GM12878 (cell line): ENCODE results near the gene KDM8. TPM values are rescaled to one million over a fixed set of nuclear protein-coding genes. Genes with fewer than 3 reads are reported as not detected.

Source experiments
- ATAC-seq: fragments of 200-7000 bp; cut with Tn5 transposase; 3 replicates; pipeline ENCODE4 v1.9.1; 2020; ENCODE audit warnings: mild to moderate bottlenecking, moderate library complexity
- BruUV-seq: library from RNA; stranded (reverse); fragments of 400-500 nt; replicated peaks from 2 replicates; lab custom pipeline; 2021; lab: Mats Ljungman, UMichigan
- CTCF ChIA-PET: fragments of 300-600 bp; sonication (Branson Sonifier 250); formaldehyde crosslinking; extraction: SDS; loops from one replicate; lab custom pipeline; 2021; ENCODE audit warnings: inconsistent platforms; lab: Yijun Ruan, JAX
- POLR2A ChIA-PET: fragments of 350-600 bp; formaldehyde crosslinking; extraction: SDS; loops from one replicate; lab custom pipeline; 2021; ENCODE audit warnings: inconsistent platforms; lab: Charles Lee
- RAD21 ChIA-PET: fragments of 300-600 bp; sonication (Branson Sonifier 250); formaldehyde crosslinking; loops from one replicate; lab custom pipeline; 2023; ENCODE audit warnings: antibody characterized with exemption; ENCODE audit not compliant: unreplicated experiment; lab: Charles Lee
- SMC1A ChIA-PET: fragments of 300-600 bp; sonication (Branson Sonifier 250); formaldehyde crosslinking; loops from one replicate; lab custom pipeline; 2023; ENCODE audit not compliant: unreplicated experiment, uncharacterized antibody; lab: Charles Lee
- DNase-seq: peaks from one replicate; pipeline ENCODE4 v3.0.0-alpha.2; 2011; ENCODE audit warnings: low read depth, low spot score
- FAIRE-seq: peaks from 3 replicates; lab custom pipeline; 2011; peaks lifted over from hg19 to GRCh38; lab: Jason Lieb, UNC
- H2AFZ ChIP-seq: 2 replicates; pipeline ENCODE4 v1.6.0; 2011; ENCODE audit warnings: low read depth, low read length, control low read depth; ENCODE audit not compliant: control insufficient read depth
- H3K27ac ChIP-seq: 2 replicates; pipeline ENCODE4 v1.5.1; 2011; ENCODE audit warnings: control low read depth; ENCODE audit not compliant: control insufficient read depth, insufficient read depth
- H3K27me3 ChIP-seq, 2 experiments: replicated peaks in 1 of 2; 2 replicates each; pipeline versions ENCODE4 v1.6.0 to v1.6.1; 2011; ENCODE audit warnings: low read length in 1 of 2; ENCODE audit not compliant: control insufficient read depth in 2 of 2, insufficient read depth in 2 of 2
- H3K36me3 ChIP-seq, 2 experiments: 2 replicates each; pipeline ENCODE4 v1.5.1; 2011; ENCODE audit warnings: low read length in 1 of 2; ENCODE audit not compliant: control insufficient read depth in 2 of 2, insufficient read depth in 2 of 2
- H3K4me1 ChIP-seq: 2 replicates; pipeline ENCODE4 v1.6.1; 2011; ENCODE audit warnings: mild to moderate bottlenecking, low read length, moderate library complexity, mixed read lengths; ENCODE audit not compliant: control insufficient read depth, insufficient read depth
- H3K4me2 ChIP-seq: 2 replicates; pipeline ENCODE4 v1.6.0; 2011; ENCODE audit warnings: control low read depth; ENCODE audit not compliant: control insufficient read depth, insufficient read depth
- H3K4me3 ChIP-seq: fragments of 200-600 bp; sonication (generic); 2 replicates; pipeline ENCODE4 v1.5.1; 2016
- H3K79me2 ChIP-seq: 2 replicates; pipeline ENCODE4 v1.6.0; 2011; ENCODE audit warnings: low read length; ENCODE audit not compliant: control insufficient read depth, insufficient read depth
- H3K9ac ChIP-seq: 2 replicates; pipeline ENCODE4 v1.8.0; 2011; ENCODE audit warnings: low read length, control low read depth, mixed read lengths; ENCODE audit not compliant: control insufficient read depth, insufficient read depth
- H3K9me3 ChIP-seq: replicated peaks from 3 replicates; pipeline ENCODE4 v1.5.1; 2011; ENCODE audit warnings: mild to moderate bottlenecking, low read length; ENCODE audit not compliant: control insufficient read depth, insufficient read depth
- H4K20me1 ChIP-seq: 2 replicates; pipeline ENCODE4 v1.6.0; 2011; ENCODE audit not compliant: control insufficient read depth, insufficient read depth
- CBX5 ChIP-seq: sonication (generic); IDR thresholded peaks from 2 replicates; pipeline ENCODE4 v1.6.1; 2016; ENCODE audit warnings: low read depth, moderate library complexity, mild to moderate bottlenecking, inconsistent platforms
- DPF2 ChIP-seq: fragments of 450-650 bp; IDR thresholded peaks from 2 replicates; pipeline ENCODE4 v1.6.1; 2017; ENCODE audit warnings: mild to moderate bottlenecking
- EED ChIP-seq: sonication (generic); IDR thresholded peaks from 2 replicates; pipeline ENCODE4 v1.6.1; 2016; ENCODE audit warnings: antibody characterized with exemption, low read depth
- GATAD2B ChIP-seq: fragments of 450-650 bp; conservative IDR thresholded peaks from 2 replicates; pipeline ENCODE4 v1.6.1; 2017; ENCODE audit warnings: low read depth, mild to moderate bottlenecking, moderate library complexity
- MTA2 ChIP-seq: fragments of 450-650 bp; IDR thresholded peaks from 2 replicates; pipeline ENCODE4 v1.6.1; 2016; ENCODE audit warnings: low read depth, mild to moderate bottlenecking, moderate library complexity
- MTA3 ChIP-seq: IDR thresholded peaks from 2 replicates; pipeline ENCODE4 v1.6.1; 2012; ENCODE audit warnings: low read length, inconsistent platforms, borderline replicate concordance
- NFYB ChIP-seq: IDR thresholded peaks from 2 replicates; pipeline ENCODE4 v1.6.1; 2011; ENCODE audit warnings: low read depth, mild to moderate bottlenecking, low read length, improper control_type of control experiment, moderate library complexity; ENCODE audit not compliant: insufficient read depth
- NR2F1 ChIP-seq: fragments of 450-650 bp; conservative IDR thresholded peaks from 2 replicates; pipeline ENCODE4 v1.6.1; 2017; ENCODE audit warnings: mild to moderate bottlenecking
- POLR2A ChIP-seq: IDR thresholded peaks from 2 replicates; pipeline ENCODE4 v1.6.1; 2011; ENCODE audit warnings: low read depth, mild to moderate bottlenecking, low read length
- POLR2AphosphoS5 ChIP-seq: IDR thresholded peaks from 2 replicates; pipeline ENCODE4 v1.6.1; 2011; ENCODE audit warnings: mild to moderate bottlenecking, low read length, inconsistent platforms
- RB1 ChIP-seq: fragments of 450-650 bp; formaldehyde crosslinking; IDR thresholded peaks from 2 replicates; pipeline ENCODE4 v1.6.1; 2017; ENCODE audit warnings: mild to moderate bottlenecking, borderline replicate concordance
- RELB ChIP-seq: fragments of 450-650 bp; IDR thresholded peaks from 2 replicates; pipeline ENCODE4 v1.6.1; 2017; ENCODE audit warnings: low read depth, mild to moderate bottlenecking, moderate library complexity
- SKIL ChIP-seq: fragments of 450-650 bp; IDR thresholded peaks from 2 replicates; pipeline ENCODE4 v1.6.1; 2017; ENCODE audit warnings: mild to moderate bottlenecking, low read depth, inconsistent platforms; ENCODE audit not compliant: poor library complexity, severe bottlenecking
- SP1 ChIP-seq: IDR thresholded peaks from one replicate; pipeline ENCODE4 v1.6.1; 2011; ENCODE audit warnings: low read depth, low read length
- ZNF687 ChIP-seq: fragments of 450-650 bp; IDR thresholded peaks from 2 replicates; pipeline ENCODE4 v1.6.1; 2017; ENCODE audit warnings: mild to moderate bottlenecking, moderate library complexity
- WGBS: methylation state at CpG from one replicate; pipeline ENCODE4 v1.1.6; 2016; ENCODE audit warnings: low lambda C conversion rate; ENCODE audit not compliant: insufficient replicate concordance, insufficient coverage; ENCODE audit errors: missing lambda C conversion rate; 5-methylcytosine and 5-hydroxymethylcytosine counted together
- in situ Hi-C: fragments of 300-500 bp; cut with MboI; formaldehyde crosslinking; loops from 9 replicates; pipeline ENCODE4 v1.14.3; 2018; ENCODE audit warnings: mixed read lengths
- intact Hi-C: fragments of 100-400 bp; cut with micrococcal nuclease; formaldehyde crosslinking; loops from one replicate; pipeline ENCODE4 v1.14.2; 2022; ENCODE audit not compliant: unreplicated experiment
- polyA plus RNA-seq, 11 experiments: library from polyadenylated mRNA; depleted of rRNA in 4 of 11; unstranded in 6 of 11; stranded (reverse) in 5 of 11; fragments of >200 nt; fragmentation: Nextera tagmentation in 4 of 11; fragmentation: Illumina TruSeq in 1 of 11; extraction: Ambion mirVana in 4 of 11; extraction: Trizol in 1 of 11; gene quantifications; 1 replicate in 1 of 11; 2 replicates in 10 of 11; pipeline versions ENCODE4 v1.2.1 to v1.2.3, GENCODE V29; 2011 to 2016; ENCODE audit warnings: inconsistent platforms in 2 of 11, missing spikeins in 2 of 11, low read depth in 1 of 11
- total RNA-seq, 4 experiments: library from RNA; depleted of rRNA in 3 of 4; stranded (reverse); fragments of >200 nt in 3 of 4; fragmentation: Illumina TruSeq in 1 of 4; extraction: Trizol in 1 of 4; gene quantifications; 2 replicates each; pipeline versions ENCODE4 v1.2.1 to v1.2.3, GENCODE V29; 2013 to 2021

KDM8 gene
- total and polyA plus RNA-seq, 10 of the 15 experiments (the other 5 are each of a cell fraction or from before 2014, with no cell fraction given) = 0.79 to 8.9 (median 5.8) TPM

- no peaks in the 10 kb centered on the region for H4K20me1 ChIP-seq
- H3K4me3 ChIP-seq = 0 out of 2 replicates have a peak overlapping the region, but pooled peaks have one; percentile 4
- intact Hi-C loops = loop anchor here (2.0 kb wide), 1 partner anchor 163 kb away; no protein-coding TSS in a partner anchor
- CTCF ChIA-PET = interaction anchor here (0.6 to 11.7 kb wide), 21 partner anchors 8 to 214 kb away, joined by 3 to 259 read pairs (median 5); partner anchors contain the start of genes KDM8 and NSMCE1
- WGBS = 8% methylated on average over 22 of the region's 22 CpGs
- peaks cover 44% of the 10 kb centered on the region for H3K4me1 ChIP-seq
- no peaks in the 10 kb centered on the region for H3K27me3 ChIP-seq
- FAIRE-seq (peak; percentile 87), DNase-seq (peak; percentile 82), ATAC-seq (peak; percentile 90)
- no peaks in the 10 kb centered on the region for H3K79me2 ChIP-seq
- peak overlapping the region; percentile 88 for H3K27ac ChIP-seq
- TSS peak; percentile 59 for BruUV-seq
- H3K4me2 ChIP-seq = peak overlapping the region; percentile 95
- H3K36me3 ChIP-seq = peaks cover 1 to 3% of the 10 kb centered on the region in 2 experiments
- POLR2A ChIA-PET = interaction anchor here (0.6 to 8.4 kb wide), 21 partner anchors 10 to 170 kb away, joined by 3 to 79 read pairs (median 5); partner anchors contain the start of gene NSMCE1
- H3K9me3 ChIP-seq = no peaks in the 10 kb centered on the region
- peak overlapping the region; percentile 90 for H2AFZ ChIP-seq
- H3K9ac ChIP-seq = peak overlapping the region; percentile 65
- RAD21 ChIA-PET = interaction anchor here (0.6 to 6.9 kb wide), 27 partner anchors 14 to 171 kb away, joined by 3 to 168 read pairs (median 5); partner anchors contain the start of genes KDM8 and NSMCE1
- SMC1A ChIA-PET = interaction anchor here (0.6 to 12.2 kb wide), 27 partner anchors 14 to 214 kb away, joined by 3 to 178 read pairs (median 5); partner anchors contain the start of genes KDM8 and NSMCE1
- in situ Hi-C loops = loop anchor here (5.0 kb wide), 1 partner anchor 80 kb away; no protein-coding TSS in a partner anchor
- TF ChIP-seq NR2F1 (peak; percentile 54), EED (peak; percentile 8; the same call in 1 of the 2 replicates), POLR2AphosphoS5 (peak; percentile 62), SP1 (peak; percentile 63), POLR2A (peak; percentile 58), MTA2 (peak; percentile 71), GATAD2B (0 out of 2 replicates have a peak, but pooled peaks have one; percentile 50), MTA3 (no peak), ZNF687 (peak; percentile 96), CBX5 (no peak), DPF2 (peak; percentile 94), RELB (peak; percentile 76), RB1 (peak; percentile 25; the same call in 1 of the 2 replicates), SKIL (no peak), NFYB (peak; percentile 90)
Measured at GRCh38 chr16:27237219-27238015, 34.1 kb downstream of the KDM8 start.
